OCI-M1 (cell line): Measurements from ENCODE around the gene ASB8.
"Not testable (repeated sequence)": the region's sequence is repeated elsewhere in the genome, so short reads cannot be mapped to it uniquely, and the experiment has no call there.

ENCODE experiments used
- DNase-seq: peaks from one replicate; lab custom pipeline; 2025; lab: John Stamatoyannopoulos, UW

The ASB8 gene

DNA sequence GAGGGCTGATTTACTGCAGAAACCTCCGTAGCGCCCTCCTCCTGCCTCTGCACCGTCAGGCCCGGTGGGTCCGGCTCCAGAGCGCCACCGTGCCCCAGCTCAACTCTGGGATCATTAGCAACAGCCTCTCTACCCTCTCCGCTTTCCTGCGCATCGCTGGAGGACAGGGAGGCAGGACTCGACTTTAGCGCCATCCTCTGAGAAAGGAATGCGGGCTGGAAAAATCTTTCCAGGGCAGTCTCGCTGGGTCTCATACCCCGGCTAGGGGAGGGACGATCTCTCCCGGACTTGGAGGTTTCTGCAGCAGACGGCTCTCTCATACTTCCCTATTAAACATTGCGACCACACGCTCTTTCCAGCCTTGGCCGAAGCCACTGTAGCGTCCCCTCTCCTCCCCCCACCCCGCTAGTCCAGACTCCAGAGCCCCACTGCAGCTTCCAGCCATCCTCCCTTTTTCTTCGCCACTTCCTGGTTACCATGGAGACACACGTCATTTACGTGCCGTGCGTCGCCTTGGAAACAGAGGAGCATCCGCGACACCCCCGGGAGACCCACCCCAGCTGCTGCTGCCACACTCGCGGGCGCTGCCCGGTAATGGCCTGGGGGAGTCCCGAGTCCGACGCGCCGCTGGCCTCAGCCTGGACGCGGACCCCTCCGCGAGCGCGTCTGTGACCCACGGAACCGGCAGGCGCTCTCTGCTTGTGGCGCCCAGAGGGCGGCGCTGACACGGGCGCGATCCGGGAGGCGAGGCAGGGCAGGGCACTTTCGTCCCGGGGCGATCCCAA lies 26.0 kb upstream of the ASB8 start, which contains the start of gene CCDC184:
CCDC184 (plus strand) TSS at position 554 of the 785 bp plus-strand sequence. CDS start 479 bp downstream, outside the sequence.
- DNase-seq = peak; percentile 70

DNA sequence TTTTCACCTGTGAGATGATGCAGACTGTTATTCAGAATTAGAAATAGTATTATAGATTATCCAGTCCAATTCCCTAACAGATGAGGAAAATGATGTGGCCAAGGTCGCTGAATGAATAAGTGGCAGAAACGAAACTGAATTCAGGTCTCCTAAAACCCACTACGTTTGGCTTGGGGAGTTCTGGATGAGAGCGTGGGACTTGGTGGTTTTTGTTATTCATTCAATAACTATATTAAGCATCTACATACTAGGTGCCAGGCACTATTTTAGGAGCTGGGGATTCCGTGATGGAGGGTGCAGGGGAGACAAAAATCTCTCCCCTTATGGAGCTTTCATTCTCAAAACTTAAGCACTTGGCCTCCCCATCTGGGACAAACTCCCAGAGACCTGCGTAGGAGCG lies 25.3 kb upstream of the ASB8 start:
- DNase-seq = no peak

DNA sequence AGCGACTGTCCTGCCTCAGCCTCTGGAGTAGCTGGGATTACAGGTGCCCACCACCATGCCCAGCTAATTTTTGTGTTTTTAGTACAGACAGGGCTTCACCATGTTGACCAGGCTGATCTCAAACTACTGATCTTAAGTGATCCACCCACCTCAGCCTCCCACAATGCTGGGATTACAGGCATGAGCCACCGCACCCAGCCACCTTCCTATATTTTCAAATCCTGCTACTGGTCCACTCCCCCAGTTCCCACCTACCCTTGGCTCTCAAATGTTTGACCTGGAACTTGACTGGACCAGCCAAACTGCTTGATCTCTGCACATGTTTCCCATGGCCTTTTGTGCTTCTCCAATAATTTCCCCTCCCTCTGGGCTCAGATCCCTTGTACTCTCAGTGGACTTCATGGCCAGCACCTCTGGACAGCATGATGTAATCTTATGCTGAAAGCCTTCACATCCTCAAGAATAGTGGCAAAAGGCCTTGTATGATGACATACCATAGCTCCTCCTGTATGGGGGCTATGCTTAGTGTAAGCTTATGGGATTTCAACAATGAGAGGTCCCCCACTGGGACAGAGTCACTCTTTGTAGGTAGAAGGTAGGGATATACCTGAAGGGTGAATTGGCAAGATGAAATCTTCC lies 23.7 kb upstream of the ASB8 start:
- DNase-seq = peak; percentile 21

DNA sequence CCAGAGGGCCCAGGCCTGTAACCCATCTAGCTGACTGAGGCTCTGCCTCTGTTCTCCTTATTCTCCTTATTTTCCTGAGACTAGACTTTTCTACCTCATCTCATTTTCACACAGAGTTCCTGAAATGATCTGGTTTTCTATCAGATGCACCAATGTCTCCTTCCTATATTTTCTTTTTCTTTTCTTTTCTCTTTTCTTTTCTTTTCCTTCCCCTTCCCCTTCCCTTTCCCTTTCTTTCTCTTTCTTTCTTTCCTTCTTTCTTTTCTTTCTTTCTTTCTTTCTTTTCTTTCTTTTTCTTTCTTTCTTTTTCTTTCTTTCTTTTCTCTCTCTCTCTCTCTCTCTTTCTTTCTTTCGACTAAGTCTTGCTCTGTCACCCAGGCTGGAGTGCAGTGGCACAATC lies 23.1 kb upstream of the ASB8 start:
- DNase-seq = no peak

DNA sequence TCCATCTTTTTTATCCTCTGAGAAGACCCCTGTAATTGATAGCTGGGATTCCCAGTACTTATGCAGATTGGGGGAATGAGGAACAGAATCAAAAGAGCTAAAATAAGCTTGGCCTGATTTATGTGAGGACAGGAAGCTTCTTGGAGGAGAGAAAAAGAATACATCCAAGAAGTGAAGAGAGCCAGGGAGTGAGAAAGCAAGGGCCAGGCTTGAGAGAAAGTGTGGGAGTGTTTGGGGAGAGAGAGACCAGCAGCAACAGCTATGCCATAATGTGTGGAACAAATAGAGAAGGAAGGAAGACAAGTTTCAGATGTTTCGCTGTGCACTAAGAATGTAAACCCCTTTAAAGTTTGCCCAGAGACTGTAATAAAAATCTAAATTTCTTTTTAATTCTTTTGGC lies 22.2 kb upstream of the ASB8 start:
- no peak for DNase-seq

DNA sequence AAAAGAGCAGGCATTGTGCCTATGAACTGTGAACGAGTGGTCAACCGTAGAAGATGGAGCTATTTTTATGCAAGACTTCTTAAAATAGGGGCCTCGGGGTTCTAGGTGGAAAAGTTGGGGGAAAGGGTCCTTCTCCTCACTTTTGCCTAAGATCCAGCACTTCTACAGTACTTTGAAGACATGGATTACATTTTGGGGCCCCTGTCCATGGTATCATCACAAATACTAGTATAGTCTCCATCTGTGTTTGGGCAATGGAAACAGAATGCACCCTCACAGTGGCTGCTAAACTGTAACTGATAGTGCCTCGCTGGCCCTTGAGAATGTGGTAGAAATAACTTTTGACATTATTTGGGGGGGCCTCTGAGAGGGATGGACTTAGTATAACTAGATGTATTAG lies 20.7 kb upstream of the ASB8 start:
- DNase-seq = no peak

DNA sequence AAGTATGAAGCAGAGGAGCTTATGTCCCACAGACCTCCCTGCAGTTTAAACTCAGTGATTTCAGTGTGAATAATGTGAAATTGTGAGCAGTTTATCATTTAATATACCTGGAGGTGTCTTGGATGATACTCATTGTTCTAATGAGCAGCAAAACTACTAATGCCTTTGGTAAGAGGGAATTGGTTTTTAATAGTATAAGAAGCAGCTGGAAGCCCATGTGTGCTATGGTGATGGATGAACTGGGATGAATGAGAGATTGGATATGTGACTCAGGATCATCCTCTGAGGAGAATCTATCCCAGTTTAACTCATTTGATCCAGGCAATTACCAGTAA lies 19.1 kb upstream of the ASB8 start:
- DNase-seq = no peak

DNA sequence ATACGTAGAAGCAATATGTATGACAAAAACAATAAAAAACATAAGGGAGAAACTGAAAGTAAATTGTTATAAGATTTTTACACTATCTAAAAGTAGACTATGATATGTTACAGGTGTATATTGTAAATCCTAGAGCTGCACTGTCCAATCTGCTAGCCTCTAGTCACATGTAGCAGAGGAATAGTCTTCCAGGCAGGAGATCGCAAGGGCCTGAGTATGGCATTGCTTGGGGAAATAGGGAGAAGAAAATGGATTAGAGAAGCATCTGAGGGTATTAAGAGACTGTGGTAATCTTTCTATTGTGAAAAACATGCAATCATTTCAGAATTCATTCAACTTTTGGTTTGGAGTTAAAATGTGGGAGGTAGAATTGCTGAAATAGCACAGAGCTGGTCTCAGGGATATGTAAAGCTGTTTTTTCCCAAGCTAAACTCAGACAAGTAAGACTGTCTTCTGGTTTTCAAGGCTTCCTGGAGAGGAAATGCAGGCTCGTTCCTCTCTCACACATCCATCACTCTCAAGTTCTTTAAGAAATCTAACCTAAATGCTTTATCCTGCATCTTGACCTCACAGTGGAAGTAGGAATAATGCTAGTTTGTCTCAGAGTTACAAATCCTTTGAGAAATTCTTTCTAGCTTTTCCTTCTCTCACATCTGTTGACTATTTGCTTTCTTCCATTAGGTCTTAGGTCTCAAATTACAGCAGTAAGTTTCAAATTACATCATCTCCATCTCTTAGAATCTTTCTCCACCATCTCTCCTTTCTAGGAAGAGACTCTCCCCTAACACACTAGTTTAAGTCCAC lies 18.5 kb upstream of the ASB8 start:
- DNase-seq = peak; percentile 87

DNA sequence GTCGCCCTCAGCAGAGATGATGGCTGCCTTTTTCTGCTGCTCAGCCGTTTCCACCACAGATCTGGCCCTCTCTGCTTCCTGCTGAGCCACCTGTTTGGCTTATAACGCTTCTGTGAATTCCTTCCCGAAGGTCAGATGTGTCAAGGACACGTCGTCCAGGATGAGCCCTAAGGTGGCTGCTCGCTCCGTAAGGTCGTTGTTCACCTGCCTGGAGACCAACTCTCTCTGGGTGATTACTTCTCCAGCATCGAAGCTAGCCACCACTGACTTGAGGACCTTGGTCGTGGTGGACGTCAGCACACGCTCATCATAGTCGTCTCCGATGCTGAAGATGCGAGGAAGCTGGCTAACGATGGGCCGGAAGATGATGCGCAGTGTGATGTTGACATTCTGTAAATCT lies 11.7 kb upstream of the ASB8 start:
- no peak for DNase-seq

DNA sequence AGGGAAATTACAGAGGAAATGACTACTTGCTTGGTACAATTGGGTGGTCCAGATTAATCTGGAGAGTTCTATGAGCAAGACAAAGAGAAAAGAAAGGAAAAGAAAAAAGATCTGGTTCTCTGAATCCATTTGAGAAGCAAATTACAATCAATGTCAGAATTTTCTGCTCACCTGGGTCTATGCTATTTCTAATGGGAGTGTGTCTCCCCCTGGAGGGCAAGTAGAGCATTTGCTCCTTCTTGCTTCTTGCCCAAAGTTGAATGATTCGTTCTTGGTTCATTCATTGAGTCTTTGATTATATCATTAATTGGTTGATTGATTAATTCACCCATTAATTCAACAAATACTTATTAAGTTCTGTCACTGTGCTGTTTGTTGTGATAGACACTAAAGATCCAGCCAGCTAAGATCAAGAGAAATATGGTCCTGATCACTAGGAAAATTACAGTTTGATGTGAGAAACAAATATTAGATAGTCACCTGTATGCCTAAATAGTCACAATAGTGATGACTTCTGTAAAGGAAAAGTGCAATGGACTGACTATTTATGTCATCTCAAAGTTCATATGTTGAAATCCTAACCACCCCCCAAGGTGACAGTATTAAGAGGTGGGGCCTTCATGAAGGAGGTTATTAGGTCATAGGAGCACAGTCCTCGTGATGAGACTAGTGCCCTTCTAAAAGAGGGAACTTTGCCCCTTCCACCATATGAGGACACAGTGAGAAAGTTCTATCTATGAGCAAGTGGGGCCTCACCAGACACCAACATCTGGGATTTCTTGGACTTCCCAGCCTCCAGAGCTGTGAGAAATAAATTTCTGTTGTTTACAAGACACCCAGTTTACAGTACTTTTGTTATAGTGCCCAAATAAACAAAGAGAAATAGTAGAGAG lies 8.0 kb upstream of the ASB8 start:
- peak; percentile 75 for DNase-seq

DNA sequence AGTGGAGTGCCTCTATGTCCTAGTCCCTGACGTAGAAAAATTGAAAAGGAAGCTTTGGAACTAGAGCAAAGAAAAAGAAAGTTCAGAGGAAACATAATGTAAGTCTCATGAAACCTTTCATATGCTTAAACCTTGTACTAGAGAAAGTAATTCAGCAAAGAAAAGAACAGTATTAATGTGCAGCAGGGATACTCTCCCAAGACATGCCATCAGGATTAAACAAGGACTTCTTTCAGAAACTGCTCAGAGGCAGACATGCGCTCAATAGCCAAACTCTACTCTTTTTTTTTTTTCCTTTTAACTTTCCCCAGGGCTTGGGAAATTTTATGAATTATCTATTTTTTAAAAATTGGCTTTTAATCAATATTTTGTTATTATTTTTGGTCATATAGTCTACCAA lies 7.1 kb upstream of the ASB8 start:
- no peak for DNase-seq

DNA sequence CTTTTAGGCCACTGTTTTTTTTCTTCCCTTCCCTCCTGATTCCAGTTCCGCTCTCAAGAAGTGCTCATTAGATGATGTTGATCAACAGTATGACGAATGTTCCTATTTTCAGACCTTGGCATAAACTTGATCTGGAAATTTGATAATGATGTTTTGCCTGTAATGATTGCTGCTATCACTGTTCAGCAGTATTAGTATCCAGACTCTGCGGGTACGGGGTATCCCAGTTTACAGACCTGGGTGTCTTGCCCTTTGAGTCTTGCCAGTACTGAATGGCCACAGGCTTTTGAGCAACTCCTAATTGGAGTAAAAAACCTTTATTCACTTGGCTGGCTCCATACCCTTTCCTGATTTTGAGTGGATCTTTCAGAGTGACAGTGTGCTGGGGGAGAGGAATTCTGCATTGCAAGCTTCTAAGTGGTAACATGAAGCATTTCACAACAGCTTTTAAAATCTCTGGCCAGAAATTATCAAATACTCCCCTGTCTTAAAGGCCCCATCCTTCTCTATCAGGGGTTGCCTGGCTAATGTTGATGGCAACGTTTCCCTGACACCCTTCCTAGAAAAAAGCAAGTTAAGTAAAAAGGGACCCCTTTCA lies 5.9 kb upstream of the ASB8 start:
- DNase-seq = peak; percentile 19

DNA sequence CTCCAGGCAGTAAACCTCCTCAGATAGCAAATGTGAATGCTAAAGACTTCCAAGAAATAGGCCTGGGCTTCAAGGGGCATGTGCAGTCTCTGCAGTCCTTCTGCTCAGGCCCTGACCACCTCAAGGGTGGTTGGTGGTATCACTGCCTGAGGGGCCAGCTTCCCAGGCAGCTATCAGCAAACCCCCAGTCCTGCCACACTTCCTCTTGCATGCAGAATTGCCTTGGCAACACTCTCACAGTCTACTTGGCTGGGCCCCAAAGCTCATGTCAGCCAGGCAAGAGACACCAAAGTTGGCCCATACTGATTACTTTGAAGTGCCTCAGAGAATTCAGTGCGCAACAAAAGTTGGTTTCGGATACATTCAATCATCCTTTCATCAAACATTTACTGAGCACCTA lies 3.5 kb upstream of the ASB8 start:
- peak; percentile 96 for DNase-seq

DNA sequence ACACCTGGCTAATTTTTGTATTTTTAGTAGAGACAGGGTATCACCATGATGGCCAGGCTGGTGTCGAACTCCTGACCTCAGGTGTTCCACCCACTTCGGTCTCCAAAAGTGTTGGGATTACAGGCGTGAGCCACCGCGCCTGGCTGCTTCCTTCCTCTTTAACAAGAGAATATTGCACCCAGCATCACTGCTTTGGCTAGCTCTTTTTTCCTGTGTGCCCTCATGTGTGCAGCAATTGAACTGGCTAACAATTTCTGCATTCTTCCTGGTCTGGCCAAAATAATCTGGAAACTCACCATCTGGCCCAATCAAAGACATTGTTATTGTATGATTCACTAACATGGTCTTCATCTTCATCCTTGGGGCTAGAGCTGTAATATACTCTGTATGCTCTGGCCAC lies 2.7 kb upstream of the ASB8 start:
- no peak for DNase-seq

DNA sequence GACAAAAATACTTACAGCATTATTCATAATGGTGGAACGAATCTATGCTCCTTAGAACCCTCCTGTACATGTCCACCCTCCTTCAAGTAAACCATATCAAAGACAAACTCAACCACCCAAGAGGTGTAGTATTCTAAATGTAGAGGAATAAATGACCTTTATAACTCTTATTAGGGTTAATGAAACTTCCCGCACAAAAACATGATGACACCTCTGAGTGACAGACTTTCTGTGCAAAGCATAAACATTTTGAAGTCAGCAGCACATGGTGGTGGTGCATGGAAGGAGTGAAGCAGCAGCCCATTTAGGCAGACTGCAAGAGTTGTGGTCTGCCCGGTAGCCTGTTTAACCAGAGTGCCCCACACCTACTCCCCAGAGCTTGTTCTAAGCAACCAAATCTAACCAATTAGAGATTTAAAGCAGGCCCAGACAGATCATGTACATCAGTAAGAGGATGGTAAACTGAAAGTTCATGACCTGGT lies 615 bp upstream of the ASB8 start:
- no peak for DNase-seq

DNA sequence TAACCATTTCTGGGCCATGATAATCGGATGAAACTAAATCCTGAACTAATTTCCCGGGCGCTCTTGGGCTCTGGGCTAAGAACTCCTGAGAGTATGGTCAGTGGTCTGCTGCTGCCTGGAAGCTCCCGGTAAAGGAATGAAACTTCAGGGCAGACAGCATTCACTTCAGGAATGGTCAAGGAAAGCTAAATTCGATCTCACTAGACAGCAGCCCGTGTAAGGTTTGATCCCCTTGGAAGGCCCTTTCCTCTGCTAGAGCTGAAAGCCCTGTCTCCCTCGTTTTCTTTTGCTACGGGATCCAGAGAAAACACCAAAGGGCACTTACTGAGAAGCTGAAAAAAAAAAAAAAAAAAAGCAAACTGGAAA lies 680 bp downstream of the ASB8 start:
- no peak for DNase-seq

DNA sequence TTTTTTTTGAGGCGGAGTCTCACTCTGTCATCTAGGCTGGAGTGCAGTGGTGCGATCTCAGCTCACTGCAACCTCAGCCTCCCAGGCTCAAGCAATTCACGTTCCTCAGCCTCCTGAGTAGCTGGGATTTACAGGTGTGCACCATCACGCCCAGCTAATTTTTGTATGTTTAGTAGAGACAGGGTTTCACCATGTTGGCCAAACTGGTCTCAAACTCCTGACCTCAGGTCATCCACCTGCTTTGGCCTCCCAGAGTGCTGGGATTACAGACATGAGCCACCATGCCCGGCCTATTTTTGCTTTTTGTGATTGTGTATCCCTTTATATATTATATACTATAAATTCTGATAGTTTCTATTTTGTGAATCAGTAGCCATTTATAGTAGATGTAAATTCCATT lies 1.5 kb downstream of the ASB8 start:
- not testable (repeated sequence) for DNase-seq

DNA sequence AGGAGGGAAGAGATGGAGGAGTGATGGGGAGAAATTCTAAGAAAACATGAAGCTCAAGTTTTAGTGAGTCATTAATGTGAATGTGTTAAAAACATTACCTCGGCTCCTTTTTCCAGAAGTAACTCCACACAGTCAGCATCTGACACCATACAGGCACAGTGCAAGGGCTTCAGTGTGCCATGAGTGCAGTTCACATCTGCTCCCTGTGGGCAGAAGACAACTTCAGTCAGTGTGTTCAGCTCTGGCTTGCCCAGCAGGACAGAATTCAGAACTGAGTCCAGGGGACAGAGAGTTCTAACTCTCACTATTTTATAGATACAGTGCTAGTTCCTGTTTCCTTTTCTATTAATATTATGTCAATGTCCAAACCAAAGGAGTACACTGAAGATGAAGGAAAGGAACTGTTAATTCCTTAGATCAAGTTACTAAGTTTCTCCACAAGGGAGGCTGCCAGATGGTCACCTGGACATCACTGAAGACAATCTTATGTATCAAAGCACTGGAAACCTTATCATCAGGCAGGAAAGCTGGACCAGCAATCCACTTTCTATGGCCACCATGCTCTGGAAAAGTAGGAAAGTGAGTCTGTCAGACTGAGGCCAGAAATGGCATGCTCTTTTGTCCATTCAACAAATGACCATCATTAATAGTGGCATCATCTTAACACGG lies 6.1 kb downstream of the ASB8 start:
- no peak for DNase-seq

DNA sequence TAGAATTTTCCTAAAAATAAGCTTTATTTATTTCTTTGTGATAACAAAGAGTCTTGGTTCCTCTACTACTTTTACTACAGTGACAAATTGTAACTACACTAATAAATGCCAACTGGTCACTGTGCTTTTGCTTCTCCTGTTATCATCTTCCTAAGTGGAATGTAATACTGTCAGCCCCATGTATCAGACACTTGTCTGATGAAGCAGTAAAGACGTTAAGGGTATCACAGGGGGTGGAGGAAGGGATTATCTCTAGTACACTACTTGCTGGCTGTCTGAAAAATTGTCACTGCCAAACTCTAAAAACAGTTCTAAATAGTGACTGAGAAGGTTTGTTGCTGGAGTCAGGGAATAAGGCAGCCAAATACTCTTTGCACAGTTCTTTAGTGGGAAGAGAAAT lies 11.3 kb downstream of the ASB8 start:
- DNase-seq = no peak

DNA sequence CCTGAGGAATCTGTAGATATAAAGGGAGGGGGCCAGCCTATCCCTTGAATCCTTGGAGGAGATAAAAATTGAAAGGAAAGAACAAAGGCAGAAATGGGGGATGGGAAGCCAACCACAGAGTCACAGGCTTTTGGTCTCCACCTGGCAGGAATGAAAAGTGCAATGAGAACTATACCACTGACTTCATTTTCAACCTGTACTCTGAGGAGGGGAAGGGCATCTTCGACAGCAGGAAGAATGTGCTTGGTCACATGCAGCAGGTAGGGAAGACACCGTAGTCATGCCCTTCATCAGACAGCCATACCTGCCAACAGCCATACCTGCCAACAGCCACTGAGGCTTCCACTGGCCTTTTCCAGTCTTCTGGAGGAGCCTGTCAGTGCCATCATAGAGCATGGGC lies 13.4 kb downstream of the ASB8 start:
- no peak for DNase-seq
